Mammary epithelial cell (primary cell): ENCODE data around the gene POLR2M.

ENCODE experiments used
- EZH2 ChIP-seq: IDR thresholded peaks from 2 replicates; pipeline ENCODE4 v1.6.1; 2012; ENCODE audit warnings: low read length, inconsistent platforms, borderline replicate concordance
- TF ChIP-seq, protein P1 (sequence below), 2 donors: IDR thresholded peaks in 1 of 2; conservative IDR thresholded peaks in 1 of 2; 2 replicates each; pipeline ENCODE4 v1.5.1; 2011 to 2012; ENCODE audit warnings: inconsistent platforms in 2 of 2, low read length in 2 of 2, mild to moderate bottlenecking in 2 of 2, control low read depth in 1 of 2, low read depth in 1 of 2; ENCODE audit not compliant: insufficient read depth in 1 of 2; ENCODE audit errors: extremely low read depth in 1 of 2

- TF ChIP-seq, protein P1, sequence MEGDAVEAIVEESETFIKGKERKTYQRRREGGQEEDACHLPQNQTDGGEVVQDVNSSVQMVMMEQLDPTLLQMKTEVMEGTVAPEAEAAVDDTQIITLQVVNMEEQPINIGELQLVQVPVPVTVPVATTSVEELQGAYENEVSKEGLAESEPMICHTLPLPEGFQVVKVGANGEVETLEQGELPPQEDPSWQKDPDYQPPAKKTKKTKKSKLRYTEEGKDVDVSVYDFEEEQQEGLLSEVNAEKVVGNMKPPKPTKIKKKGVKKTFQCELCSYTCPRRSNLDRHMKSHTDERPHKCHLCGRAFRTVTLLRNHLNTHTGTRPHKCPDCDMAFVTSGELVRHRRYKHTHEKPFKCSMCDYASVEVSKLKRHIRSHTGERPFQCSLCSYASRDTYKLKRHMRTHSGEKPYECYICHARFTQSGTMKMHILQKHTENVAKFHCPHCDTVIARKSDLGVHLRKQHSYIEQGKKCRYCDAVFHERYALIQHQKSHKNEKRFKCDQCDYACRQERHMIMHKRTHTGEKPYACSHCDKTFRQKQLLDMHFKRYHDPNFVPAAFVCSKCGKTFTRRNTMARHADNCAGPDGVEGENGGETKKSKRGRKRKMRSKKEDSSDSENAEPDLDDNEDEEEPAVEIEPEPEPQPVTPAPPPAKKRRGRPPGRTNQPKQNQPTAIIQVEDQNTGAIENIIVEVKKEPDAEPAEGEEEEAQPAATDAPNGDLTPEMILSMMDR (conservative IDR thresholded peaks at IDR 0.05 in 1 of 2, IDR thresholded peaks at IDR 0.05 in 1 of 2; ENCODE audit: extremely low read depth in 1 of 2, insufficient read depth in 1 of 2, low read depth in 1 of 2, low read length in 2 of 2), result no peak
- TF ChIP-seq EZH2, result no peak
Measured at GRCh38 chr15:57681011-57681410, 25.5 kb upstream of the POLR2M start.
